GM12872 (cell line): ENCODE data around the gene MYBL2.

Experiments used
- TF ChIP-seq, protein P1 (sequence below): IDR thresholded peaks from 3 replicates; pipeline ENCODE4 v1.5.1; 2011; ENCODE audit warnings: low read depth, mild to moderate bottlenecking, low read length, moderate library complexity; ENCODE audit not compliant: insufficient read depth

MYBL2 gene

DNA sequence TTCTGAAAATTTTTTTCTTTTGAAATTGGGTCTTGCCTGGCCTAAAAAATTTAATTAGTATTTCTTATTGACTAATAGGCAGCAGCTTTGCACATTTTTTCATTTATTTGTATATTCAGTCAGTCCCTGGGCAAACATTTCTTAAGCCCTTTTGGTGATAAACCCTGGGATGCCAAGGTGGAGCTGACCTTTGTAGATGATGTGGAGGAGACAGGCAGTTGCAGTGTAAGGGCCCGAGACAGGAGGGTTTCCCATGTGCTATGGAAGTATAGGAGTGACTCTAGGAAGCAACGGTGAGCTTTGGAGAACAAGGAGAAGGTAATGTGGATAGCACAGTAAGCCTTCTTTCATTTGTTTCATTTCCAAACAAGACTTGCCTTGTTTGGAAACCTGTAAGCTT is 3.5 kb downstream of the MYBL2 start:
- TF ChIP-seq, protein P1, sequence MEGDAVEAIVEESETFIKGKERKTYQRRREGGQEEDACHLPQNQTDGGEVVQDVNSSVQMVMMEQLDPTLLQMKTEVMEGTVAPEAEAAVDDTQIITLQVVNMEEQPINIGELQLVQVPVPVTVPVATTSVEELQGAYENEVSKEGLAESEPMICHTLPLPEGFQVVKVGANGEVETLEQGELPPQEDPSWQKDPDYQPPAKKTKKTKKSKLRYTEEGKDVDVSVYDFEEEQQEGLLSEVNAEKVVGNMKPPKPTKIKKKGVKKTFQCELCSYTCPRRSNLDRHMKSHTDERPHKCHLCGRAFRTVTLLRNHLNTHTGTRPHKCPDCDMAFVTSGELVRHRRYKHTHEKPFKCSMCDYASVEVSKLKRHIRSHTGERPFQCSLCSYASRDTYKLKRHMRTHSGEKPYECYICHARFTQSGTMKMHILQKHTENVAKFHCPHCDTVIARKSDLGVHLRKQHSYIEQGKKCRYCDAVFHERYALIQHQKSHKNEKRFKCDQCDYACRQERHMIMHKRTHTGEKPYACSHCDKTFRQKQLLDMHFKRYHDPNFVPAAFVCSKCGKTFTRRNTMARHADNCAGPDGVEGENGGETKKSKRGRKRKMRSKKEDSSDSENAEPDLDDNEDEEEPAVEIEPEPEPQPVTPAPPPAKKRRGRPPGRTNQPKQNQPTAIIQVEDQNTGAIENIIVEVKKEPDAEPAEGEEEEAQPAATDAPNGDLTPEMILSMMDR, result no peak

DNA sequence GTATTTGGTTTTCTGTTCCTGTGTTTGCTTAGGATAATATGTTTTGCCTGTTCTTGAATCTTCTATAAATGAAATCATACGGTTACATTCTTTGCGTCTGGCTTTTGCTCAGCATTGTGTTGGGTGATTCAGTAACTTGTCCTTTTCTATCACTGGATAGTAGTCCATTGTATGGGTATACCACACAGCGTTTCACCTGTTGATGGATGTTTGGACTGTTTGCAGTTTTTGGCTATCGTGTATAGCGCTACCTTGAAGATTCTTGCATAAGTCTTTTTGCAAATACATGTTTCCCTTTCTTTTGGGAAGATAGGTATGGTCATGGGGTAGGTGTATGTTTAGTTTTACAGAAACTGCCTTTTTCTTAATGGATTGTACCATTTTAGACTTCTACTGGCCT is 9.5 kb downstream of the MYBL2 start:
- TF ChIP-seq, protein P1, result no peak

DNA sequence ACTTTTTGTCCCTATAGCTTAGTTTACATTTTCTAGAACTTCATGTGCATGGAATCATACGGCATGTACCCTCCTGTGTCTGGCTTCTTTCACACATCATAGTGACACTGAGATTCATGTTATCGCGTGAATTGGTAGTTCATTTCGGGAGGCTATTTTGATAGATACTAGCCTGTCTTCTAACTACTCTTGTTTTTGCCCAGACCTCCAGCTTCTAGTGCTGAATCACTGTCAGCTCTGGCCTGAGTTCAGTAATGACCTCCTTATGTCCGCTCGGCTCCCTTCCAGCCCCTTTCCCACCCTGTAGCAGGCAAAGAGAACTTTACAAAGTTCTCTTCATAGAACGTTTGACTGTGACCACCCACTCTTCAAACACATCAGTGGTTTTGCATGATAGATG is 14.1 kb downstream of the MYBL2 start:
- TF ChIP-seq, protein P1, result no peak

DNA sequence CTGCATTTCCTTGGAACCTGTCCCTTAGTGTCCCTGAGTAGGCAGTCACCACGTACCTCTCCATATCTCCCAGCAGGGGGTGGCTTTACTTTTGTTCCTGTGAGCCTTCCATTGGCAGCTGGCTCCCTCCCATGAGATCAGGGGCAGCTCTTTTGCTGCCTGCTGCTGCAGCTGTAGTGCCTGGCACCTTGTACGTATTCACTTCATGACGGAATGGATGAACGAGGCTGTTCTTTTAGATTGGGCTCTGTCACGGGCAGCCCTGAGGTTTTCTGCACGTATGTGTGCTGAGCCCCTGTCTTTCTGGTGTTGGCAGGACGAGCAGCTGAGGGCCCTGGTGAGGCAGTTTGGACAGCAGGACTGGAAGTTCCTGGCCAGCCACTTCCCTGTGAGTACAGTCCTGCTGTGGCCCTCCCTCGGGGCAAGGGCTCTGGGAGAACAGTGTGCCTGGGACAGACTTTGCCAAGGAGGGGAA is 14.6 kb downstream of the MYBL2 start:
- TF ChIP-seq, protein P1, result peak; percentile 57

DNA sequence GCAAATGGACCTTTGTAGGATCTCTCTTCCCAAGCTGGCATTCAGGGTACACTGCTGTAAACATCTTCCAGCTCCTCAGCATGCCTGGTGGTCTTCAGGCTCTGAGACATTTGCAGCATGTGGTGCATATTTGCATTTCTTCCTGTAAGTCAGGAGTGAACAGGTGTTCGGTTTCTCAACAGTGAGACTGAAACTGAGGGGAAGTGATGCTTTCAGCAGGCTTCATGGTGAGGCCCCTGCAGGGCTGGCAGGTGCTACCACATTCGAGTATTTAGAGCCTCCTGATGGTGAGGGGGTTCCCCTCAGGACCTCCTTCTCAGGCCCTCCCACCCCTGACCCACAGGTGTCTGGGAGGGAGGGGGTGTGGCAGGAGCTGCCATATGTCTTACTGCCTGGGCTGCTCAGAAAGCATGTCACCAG is 15.1 kb downstream of the MYBL2 start:
- TF ChIP-seq, protein P1, result no peak

DNA sequence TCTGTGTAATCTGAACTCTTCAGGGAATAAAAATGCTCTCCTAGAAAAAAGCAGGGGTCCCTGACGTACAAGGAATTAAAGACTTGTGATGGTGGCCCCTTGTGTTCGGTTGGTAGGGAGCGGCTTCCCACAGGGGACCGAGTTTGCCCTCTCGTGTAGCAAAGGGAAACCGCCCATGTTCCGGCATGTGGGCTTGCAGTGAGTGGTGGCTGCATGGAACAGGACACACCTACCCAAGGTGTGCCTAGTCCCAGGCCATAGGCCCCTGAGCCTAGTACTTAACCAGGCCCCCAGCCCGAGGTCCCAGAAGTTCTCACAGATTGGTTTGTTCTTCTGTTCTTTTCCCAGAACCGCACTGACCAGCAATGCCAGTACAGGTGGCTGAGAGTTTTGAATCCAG is 15.5 kb downstream of the MYBL2 start:
- TF ChIP-seq, protein P1, result no peak

DNA sequence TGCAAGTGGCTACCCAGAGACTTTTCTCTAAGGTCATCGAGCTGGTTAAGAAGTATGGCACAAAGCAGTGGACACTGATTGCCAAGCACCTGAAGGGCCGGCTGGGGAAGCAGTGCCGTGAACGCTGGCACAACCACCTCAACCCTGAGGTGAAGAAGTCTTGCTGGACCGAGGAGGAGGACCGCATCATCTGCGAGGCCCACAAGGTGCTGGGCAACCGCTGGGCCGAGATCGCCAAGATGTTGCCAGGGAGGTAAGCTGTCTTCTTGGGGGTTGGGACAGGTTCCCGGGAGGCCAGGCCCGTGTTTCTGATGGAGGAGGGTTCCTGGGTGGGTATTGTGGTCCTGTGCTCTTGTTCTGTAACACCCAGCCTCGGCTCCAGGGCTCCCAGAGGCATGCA is 19.9 kb downstream of the MYBL2 start:
- TF ChIP-seq, protein P1, result no peak

DNA sequence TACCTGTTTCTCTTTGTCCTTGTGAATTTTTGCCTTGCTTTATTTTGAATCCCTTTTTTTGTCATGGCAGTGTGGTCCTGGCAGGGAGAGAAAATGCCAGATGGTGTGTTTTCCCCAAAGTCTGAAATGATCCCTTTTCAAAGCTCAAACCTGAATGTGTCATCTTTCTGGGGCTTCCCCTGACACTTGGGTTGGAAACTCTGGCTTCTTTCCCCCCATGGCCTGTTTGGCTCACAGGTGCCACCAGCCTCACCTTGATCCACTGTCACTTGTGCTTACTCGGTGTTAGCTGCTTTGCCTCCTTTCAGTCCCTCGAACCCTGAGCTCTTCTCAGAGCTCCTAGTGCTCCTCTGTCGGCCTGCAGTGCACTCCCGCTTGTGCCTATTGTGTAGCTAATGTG is 22.3 kb downstream of the MYBL2 start:
- TF ChIP-seq, protein P1, result no peak
